CD4-positive, alpha-beta T cell treated with Interleukin-2 at 100 ng/mL for 4 hours (primary cell): Measurements from ENCODE around the gene GUK1.

Experiments used
- DNase-seq: peaks from one replicate; pipeline ENCODE4 v3.0.0-alpha.2; 2020; ENCODE audit warnings: low spot score

The GUK1 gene

GRCh38 chr1:228131766-228132165, 8.3 kb upstream of the GUK1 start:
- DNase-seq, result no peak

GRCh38 chr1:228134591-228134990, 5.5 kb upstream of the GUK1 start:
- no peak for DNase-seq

- peak; percentile 10 for DNase-seq
Measured at GRCh38 chr1:228136901-228137300, 3.2 kb upstream of the GUK1 start.

GRCh38 chr1:228139406-228139930, 611 bp upstream of the GUK1 start:
- no peak for DNase-seq

- no peak for DNase-seq
Measured at GRCh38 chr1:228140724-228141225, 696 bp downstream of the GUK1 start.

GRCh38 chr1:228141226-228142044, 1.4 kb downstream of the GUK1 start:
- peak; percentile 22 for DNase-seq

GRCh38 chr1:228142155-228142691, 2.1 kb downstream of the GUK1 start:
- no peak for DNase-seq

- no peak for DNase-seq
Measured at GRCh38 chr1:228142701-228143136, 2.6 kb downstream of the GUK1 start.

GRCh38 chr1:228143480-228144192, 3.6 kb downstream of the GUK1 start:
- DNase-seq, result no peak

- no peak for DNase-seq
Measured at GRCh38 chr1:228144193-228144992, 4.3 kb downstream of the GUK1 start.

- DNase-seq, result no peak
Measured at GRCh38 chr1:228144993-228145343, 4.9 kb downstream of the GUK1 start.

GRCh38 chr1:228145463-228146416, 5.7 kb downstream of the GUK1 start:
- DNase-seq, result no peak

- no peak for DNase-seq
Measured at GRCh38 chr1:228146417-228147150, 6.5 kb downstream of the GUK1 start.

GRCh38 chr1:228147151-228147693, 7.1 kb downstream of the GUK1 start:
- no peak for DNase-seq

GRCh38 chr1:228147768-228148167, 7.7 kb downstream of the GUK1 start:
- no peak for DNase-seq

- no peak for DNase-seq
Measured at GRCh38 chr1:228148196-228148861, 8.2 kb downstream of the GUK1 start.

- no peak for DNase-seq
Measured at GRCh38 chr1:228148935-228149405, 8.9 kb downstream of the GUK1 start.

GRCh38 chr1:228149406-228150119, 9.5 kb downstream of the GUK1 start, which contains the start of gene GJC2:
TSS of gene GJC2 (plus strand) at chr1:228149930. CDS start at chr1:228157759, 7,829 bp downstream.
- DNase-seq, result no peak
